Fibroblast of pulmonary artery (primary cell): ENCODE data around the gene ENG.
"Not testable (repeated sequence)": the region's sequence is repeated elsewhere in the genome, so short reads cannot be mapped to it uniquely, and the experiment has no call there.

Experiments used
- DNase-seq: peaks from one replicate; pipeline ENCODE4 v3.0.0-alpha.2; 2010; ENCODE audit warnings: low read depth
- H3K4me3 ChIP-seq: replicated peaks from 2 replicates; pipeline ENCODE4 v1.5.1; 2011; ENCODE audit warnings: low read depth, mild to moderate bottlenecking, control low read depth, low read length, moderate library complexity
- CTCF ChIP-seq: IDR thresholded peaks from 2 replicates; pipeline ENCODE4 v1.5.1; 2011; ENCODE audit warnings: mild to moderate bottlenecking, control low read depth, low read length, inconsistent platforms; ENCODE audit errors: missing control alignments

The ENG gene

GRCh38 chr9:127886401-127886972, 32.0 kb upstream of the ENG start:
- no peak for DNase-seq
- no peak for TF ChIP-seq CTCF
- no peak overlapping the region for H3K4me3 ChIP-seq

DNA sequence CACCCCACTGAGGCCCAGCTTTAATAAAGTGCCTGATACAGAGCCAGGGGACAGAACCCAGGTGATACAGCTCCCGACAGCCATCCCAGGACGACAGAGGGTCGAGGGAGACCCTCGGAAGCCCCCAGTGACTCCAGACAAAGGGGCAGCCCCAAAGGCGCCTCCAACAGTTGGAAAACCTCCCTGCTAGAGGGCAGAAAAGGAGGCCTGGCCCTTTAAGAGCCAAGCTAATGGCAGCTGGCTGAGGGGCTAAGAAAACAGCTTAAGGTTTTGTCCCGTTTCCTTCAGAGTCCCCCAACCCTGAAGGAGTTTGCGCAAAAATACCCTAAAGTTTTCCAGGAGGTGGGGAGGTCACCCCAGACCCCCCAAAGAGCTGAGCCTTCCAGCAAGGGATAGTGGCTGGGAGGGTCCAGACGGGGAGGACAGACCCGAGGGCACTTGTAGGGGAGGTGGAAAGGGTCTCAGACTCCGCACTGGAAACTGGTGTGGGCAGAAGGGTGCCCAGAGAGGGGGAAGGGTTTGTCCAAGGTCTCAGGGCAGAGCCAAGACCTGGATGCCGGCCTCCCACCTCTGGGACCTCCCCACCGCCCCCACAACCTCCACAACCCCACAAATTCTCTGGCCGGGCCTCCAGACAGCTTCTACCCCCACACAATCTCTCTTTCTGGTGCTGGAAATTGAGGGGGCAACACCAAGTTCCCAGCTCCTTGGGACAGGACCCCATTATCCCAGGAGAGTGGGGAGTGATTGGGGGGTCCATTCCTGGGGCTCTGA, 31.2 kb upstream of the ENG start:
- no peak for DNase-seq
- H3K4me3 ChIP-seq: no peak overlapping the region
- TF ChIP-seq CTCF: no peak

DNA sequence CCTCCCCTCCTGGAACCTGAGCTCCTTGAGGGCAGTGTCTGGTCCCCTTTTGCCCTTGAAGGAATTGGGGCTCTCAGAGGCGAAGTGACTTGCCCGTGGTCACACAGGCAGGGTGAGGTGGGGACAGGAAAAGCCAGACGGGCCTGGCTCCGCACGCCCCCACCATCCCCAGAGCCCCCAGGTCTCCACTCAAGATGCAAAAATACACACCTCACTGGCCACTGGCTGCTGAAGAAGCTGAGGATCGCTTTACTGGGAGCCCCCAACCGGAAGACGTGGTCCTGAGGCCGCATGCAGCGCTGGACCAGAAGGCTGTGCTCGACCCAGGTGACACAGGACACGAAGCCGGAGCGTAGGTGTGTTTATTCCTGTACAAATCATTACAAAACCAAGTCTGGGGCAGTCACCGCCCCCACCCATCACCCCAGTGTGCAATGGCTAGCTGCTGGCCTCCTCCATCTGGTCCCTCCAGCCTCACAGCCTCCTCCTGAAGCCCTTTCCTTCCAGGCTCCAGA, 30.6 kb upstream of the ENG start:
- no peak for DNase-seq

DNA sequence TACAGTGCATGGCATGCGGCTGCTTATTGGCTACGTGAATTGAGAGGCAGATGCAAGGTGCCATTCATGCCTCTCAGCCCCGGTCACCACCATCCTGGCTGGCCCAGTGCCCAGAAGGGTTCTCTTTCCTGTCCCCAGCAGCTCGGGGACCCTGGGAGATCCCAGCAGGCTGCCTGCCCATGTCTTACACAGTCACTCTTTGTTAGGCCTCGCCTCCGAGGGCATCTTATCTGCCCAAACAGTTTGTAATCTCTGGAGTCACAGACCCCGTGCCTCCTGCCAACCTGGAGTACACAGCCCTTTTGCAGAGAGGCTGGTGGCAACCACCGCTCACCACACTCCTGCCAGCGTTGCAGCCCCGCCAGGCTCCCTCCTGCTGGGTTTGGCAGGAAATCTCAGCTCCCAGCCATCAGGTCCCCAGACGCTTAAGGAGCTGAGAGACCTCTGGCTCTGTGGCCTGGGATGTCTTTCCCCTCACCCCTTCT, 30.0 kb upstream of the ENG start:
- no peak for DNase-seq
- TF ChIP-seq CTCF: no peak
- no peak overlapping the region for H3K4me3 ChIP-seq

More for the DNA sequence above, 30.6 kb upstream of the ENG start:
- TF ChIP-seq CTCF: no peak
- H3K4me3 ChIP-seq: no peak overlapping the region

- no peak overlapping the region for H3K4me3 ChIP-seq
- DNase-seq: no peak
- no peak for TF ChIP-seq CTCF
These were observed 29.5 kb upstream of the ENG start for GRCh38 chr9:127883959-127884358.

GRCh38 chr9:127881715-127882114, 27.3 kb upstream of the ENG start:
- not testable (repeated sequence) for DNase-seq, H3K4me3 ChIP-seq

- no peak overlapping the region for H3K4me3 ChIP-seq
- no peak for DNase-seq
- TF ChIP-seq CTCF: no peak
These were observed 25.7 kb upstream of the ENG start for GRCh38 chr9:127880143-127880542.
